ENCODE measurements around the gene ACTN1. TPM values are rescaled to one million over a fixed set of nuclear protein-coding genes. Genes with fewer than 3 reads are reported as not detected.

The ACTN1 gene
- total RNA-seq, 1 donor from 2014 or later = 209 TPM

- no peak overlapping the region for H3K4me3 ChIP-seq
- H3K27ac ChIP-seq = peak overlapping the region; percentile 13
- intact Hi-C loops (cut with DNase I) = loop anchor here (10.0 kb wide), 2 partner anchors 63 to 183 kb away; partner anchors contain the start of gene ACTN1
- H3K36me3 ChIP-seq = peaks cover 0 to 19% of the 10 kb centered on the region in 2 donors
- no peaks in the 10 kb centered on the region for H3K9me3 ChIP-seq
- no peaks in the 10 kb centered on the region for H3K4me1 ChIP-seq
- no peaks in the 10 kb centered on the region for H3K27me3 ChIP-seq
- TF ChIP-seq CTCF (IDR thresholded peaks at IDR 0.05) = peak; percentile 88 to 97 (median 91)
- TF ChIP-seq POLR2A (IDR thresholded peaks at IDR 0.05) = no peak
- peak in 1 of 2 donors; percentile 24 for TF ChIP-seq POLR2AphosphoS5 (IDR thresholded peaks at IDR 0.05; ENCODE audit: insufficient read depth in 1 of 2, low read depth in 1 of 2)
- no peak for DNase-seq (ENCODE audit: extremely low spot score in 2 of 2)
Observed at GRCh38 chr14:68911594-68912227, 67.4 kb downstream of the ACTN1 start.

GRCh38 chr14:68910540-68910939 lies 68.6 kb downstream of the ACTN1 start:
- Histone ChIP-seq H3K36me3 (peaks cover 0 to 16% of the 10 kb centered on the region in 2 donors), H3K4me3 (no peak overlapping the region), H3K27ac (no peak overlapping the region), H3K9me3 (no peaks in the 10 kb centered on the region), H3K27me3 (no peaks in the 10 kb centered on the region), H3K4me1 (no peaks in the 10 kb centered on the region)
- intact Hi-C loops (cut with DNase I) = loop anchor here (10.0 kb wide), 2 partner anchors 64 to 184 kb away; partner anchors contain the start of gene ACTN1
- DNase-seq (ENCODE audit: extremely low spot score in 2 of 2) = no peak
- TF ChIP-seq POLR2AphosphoS5 (IDR thresholded peaks at IDR 0.05; ENCODE audit: insufficient read depth in 1 of 2, low read depth in 1 of 2) = no peak
- no peak for TF ChIP-seq CTCF (IDR thresholded peaks at IDR 0.05)
- TF ChIP-seq POLR2A (IDR thresholded peaks at IDR 0.05) = no peak

GRCh38 chr14:68908803-68909202 lies 70.3 kb downstream of the ACTN1 start:
- Histone ChIP-seq H3K4me1 (no peaks in the 10 kb centered on the region), H3K27me3 (no peaks in the 10 kb centered on the region), H3K9me3 (no peaks in the 10 kb centered on the region), H3K27ac (no peak overlapping the region), H3K36me3 (peaks cover 5 to 30% of the 10 kb centered on the region in 2 donors), H3K4me3 (no peak overlapping the region)
- TF ChIP-seq CTCF (IDR thresholded peaks at IDR 0.05) (no peak), POLR2AphosphoS5 (IDR thresholded peaks at IDR 0.05; ENCODE audit: insufficient read depth in 1 of 2, low read depth in 1 of 2) (no peak), POLR2A (IDR thresholded peaks at IDR 0.05) (no peak)
- DNase-seq (ENCODE audit: extremely low spot score in 2 of 2) = no peak
- intact Hi-C loops (cut with DNase I) = no loop called here

- Histone ChIP-seq H3K27ac (no peak overlapping the region), H3K36me3 (peaks cover 5 to 36% of the 10 kb centered on the region in 2 donors), H3K4me3 (no peak overlapping the region), H3K9me3 (no peaks in the 10 kb centered on the region), H3K4me1 (no peaks in the 10 kb centered on the region), H3K27me3 (no peaks in the 10 kb centered on the region)
- no peak for TF ChIP-seq CTCF (IDR thresholded peaks at IDR 0.05)
- TF ChIP-seq POLR2AphosphoS5 (IDR thresholded peaks at IDR 0.05; ENCODE audit: insufficient read depth in 1 of 2, low read depth in 1 of 2) = no peak
- no peak for TF ChIP-seq POLR2A (IDR thresholded peaks at IDR 0.05)
- no peak for DNase-seq (ENCODE audit: extremely low spot score in 2 of 2)
- intact Hi-C loops (cut with DNase I) = no loop called here
Observed at GRCh38 chr14:68908201-68908600, 70.9 kb downstream of the ACTN1 start.

- DNase-seq (ENCODE audit: extremely low spot score in 2 of 2) = no peak
- Histone ChIP-seq H3K36me3 (peaks cover 5 to 50% of the 10 kb centered on the region in 2 donors), H3K4me1 (no peaks in the 10 kb centered on the region), H3K27me3 (no peaks in the 10 kb centered on the region), H3K4me3 (no peak overlapping the region), H3K9me3 (no peaks in the 10 kb centered on the region), H3K27ac (no peak overlapping the region)
- intact Hi-C loops (cut with DNase I) = no loop called here
- TF ChIP-seq CTCF (IDR thresholded peaks at IDR 0.05) = no peak
- no peak for TF ChIP-seq POLR2A (IDR thresholded peaks at IDR 0.05)
- no peak for TF ChIP-seq POLR2AphosphoS5 (IDR thresholded peaks at IDR 0.05; ENCODE audit: insufficient read depth in 1 of 2, low read depth in 1 of 2)
Observed at GRCh38 chr14:68906439-68906838, 72.7 kb downstream of the ACTN1 start.
